ENCODE measurements around the gene MACROD2.

DNA sequence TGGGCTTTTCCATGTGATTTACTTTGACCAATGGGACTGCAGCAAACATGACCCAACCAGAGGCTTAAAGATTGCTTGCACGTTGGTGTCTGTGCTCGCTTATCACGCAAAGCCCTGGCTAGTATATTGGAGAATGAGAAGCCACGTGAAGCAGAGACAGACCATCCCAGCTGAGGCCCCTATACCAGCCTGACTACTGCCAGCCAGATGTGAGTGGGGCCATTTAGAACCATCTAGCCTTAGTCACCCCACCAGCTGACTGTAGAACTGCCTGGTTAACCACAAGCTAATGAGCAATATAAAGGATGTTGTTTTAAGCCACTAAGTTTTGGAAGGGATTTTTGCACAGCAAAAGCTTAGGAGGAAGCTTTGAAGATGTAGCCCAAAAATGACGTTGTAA, 74.5 kb downstream of the MACROD2 start:
- TF ChIP-seq CTCF (IDR thresholded peaks at IDR 0.05) (no peak), MAFK (IDR thresholded peaks at IDR 0.05; ENCODE audit: partially characterized antibody) (no peak), POLR2A (IDR thresholded peaks at IDR 0.05; ENCODE audit: low read length) (no peak), SREBF2 (IDR thresholded peaks at IDR 0.05) (no peak), CBX2 (IDR thresholded peaks at IDR 0.05; ENCODE audit: borderline replicate concordance, low read depth) (no peak), ZFP36 (IDR thresholded peaks at IDR 0.05; ENCODE audit: borderline replicate concordance, partially characterized antibody) (no peak), RNF2 (IDR thresholded peaks at IDR 0.05; ENCODE audit: borderline replicate concordance, low read depth) (no peak), PBX3 (IDR thresholded peaks at IDR 0.05) (no peak), MAX (IDR thresholded peaks at IDR 0.05) (no peak)
- TF ChIP-seq, protein P1, sequence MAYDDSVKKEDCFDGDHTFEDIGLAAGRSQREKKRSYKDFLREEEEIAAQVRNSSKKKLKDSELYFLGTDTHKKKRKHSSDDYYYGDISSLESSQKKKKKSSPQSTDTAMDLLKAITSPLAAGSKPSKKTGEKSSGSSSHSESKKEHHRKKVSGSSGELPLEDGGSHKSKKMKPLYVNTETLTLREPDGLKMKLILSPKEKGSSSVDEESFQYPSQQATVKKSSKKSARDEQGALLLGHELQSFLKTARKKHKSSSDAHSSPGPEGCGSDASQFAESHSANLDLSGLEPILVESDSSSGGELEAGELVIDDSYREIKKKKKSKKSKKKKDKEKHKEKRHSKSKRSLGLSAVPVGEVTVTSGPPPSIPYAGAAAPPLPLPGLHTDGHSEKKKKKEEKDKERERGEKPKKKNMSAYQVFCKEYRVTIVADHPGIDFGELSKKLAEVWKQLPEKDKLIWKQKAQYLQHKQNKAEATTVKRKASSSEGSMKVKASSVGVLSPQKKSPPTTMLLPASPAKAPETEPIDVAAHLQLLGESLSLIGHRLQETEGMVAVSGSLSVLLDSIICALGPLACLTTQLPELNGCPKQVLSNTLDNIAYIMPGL (CRISPR knock-in tag; IDR thresholded peaks at IDR 0.05; ENCODE audit: borderline replicate concordance), result no peak

Data from A549 (cell line).